Measurements from ENCODE around the gene HSPG2. TPM values are rescaled to one million over a fixed set of nuclear protein-coding genes. Genes with fewer than 3 reads are reported as not detected.

The HSPG2 gene
- total and polyA plus RNA-seq, 2 donors (not counting 1 experiment from before 2014, with no cell fraction given), result 2.0 to 4.5 TPM

GRCh38 chr1:21813542-21813941, 123.6 kb downstream of the HSPG2 start:
- Histone ChIP-seq H3K4me1 (ENCODE audit: control insufficient read depth in 2 of 2, insufficient read depth in 2 of 2, low read length in 2 of 2) (peaks cover 11 to 23% of the 10 kb centered on the region in 2 donors), H3K9ac (ENCODE audit: low read length) (no peak overlapping the region), H3K27ac (ENCODE audit: low read length in 2 of 2) (no peak overlapping the region), H2AFZ (ENCODE audit: insufficient read depth, low read depth, low read length, poor library complexity, severe bottlenecking) (no peak overlapping the region), H3K27me3 (replicated peaks in 1 of 4; ENCODE audit: control extremely low read depth in 1 of 4, control insufficient read depth in 3 of 4, insufficient read depth in 4 of 4, low read length in 3 of 4) (no peaks in the 10 kb centered on the region), H3K4me2 (replicated peaks; ENCODE audit: low read depth, low read length, poor library complexity, severe bottlenecking) (peak overlapping the region; percentile 91), H3K79me2 (ENCODE audit: control insufficient read depth, insufficient read depth, low read length) (no peaks in the 10 kb centered on the region), H3K36me3 (replicated peaks in 1 of 2; ENCODE audit: control extremely low read depth in 1 of 2, control insufficient read depth in 1 of 2, extremely low read depth in 1 of 2, insufficient read depth in 2 of 2, low read length in 1 of 2) (no peaks in the 10 kb centered on the region), H4K20me1 (ENCODE audit: control insufficient read depth, insufficient read depth, low read length, poor library complexity, severe bottlenecking) (no peaks in the 10 kb centered on the region), H3K4me3 (ENCODE audit: control extremely low read depth in 1 of 5, extremely low read depth in 1 of 5, insufficient read depth in 1 of 5, low read depth in 2 of 5, low read length in 4 of 5) (no peak overlapping the region), H3K9me3 (ENCODE audit: control extremely low read depth in 1 of 3, control insufficient read depth in 2 of 3, insufficient read depth in 1 of 3, low read length in 2 of 3) (peaks cover 0 to 3% (median 2%) of the 10 kb centered on the region in 3 donors)
- Mint-ChIP-seq H3K27me3 (peaks cover 8% of the 10 kb centered on the region), H3K4me1 (peaks cover 16% of the 10 kb centered on the region), H3K9me3 (ENCODE audit: insufficient read depth) (no peaks in the 10 kb centered on the region), H3K27ac (no peak overlapping the region), H3K4me3 (peak overlapping the region; percentile 59)
- no peak for ATAC-seq (ENCODE audit: low read depth)
- no CpG with 5 or more reads among the region's 3 CpGs for WGBS (ENCODE audit: insufficient coverage)
- POLR2A ChIA-PET, result no interaction called here
- DNase-seq, result no peak
- intact Hi-C loops (cut with micrococcal nuclease), result no loop called here
- TF ChIP-seq CTCF (IDR thresholded peaks at IDR 0.05) (no peak), EZH2 (IDR thresholded peaks at IDR 0.05; ENCODE audit: borderline replicate concordance, insufficient read depth, low read depth, low read length, poor library complexity, severe bottlenecking) (no peak)
- CTCF ChIA-PET, result interaction anchor here (0.7 kb wide), 1 partner anchor 12 kb away, joined by 3 read pairs; no protein-coding TSS in a partner anchor

GRCh38 chr1:21811875-21812305, 125.2 kb downstream of the HSPG2 start, which contains the start of gene LDLRAD2:
TSS of gene LDLRAD2 (plus strand) at chr1:21812265. CDS start at chr1:21812452, 187 bp downstream.
- Histone ChIP-seq H2AFZ (ENCODE audit: insufficient read depth, low read depth, low read length, poor library complexity, severe bottlenecking) (no peak within 1 kb of the TSS), H4K20me1 (ENCODE audit: control insufficient read depth, insufficient read depth, low read length, poor library complexity, severe bottlenecking) (no peaks in the 10 kb centered on the region), H3K27ac (ENCODE audit: low read length in 2 of 2) (no peak within 1 kb of the TSS), H3K27me3 (replicated peaks in 1 of 4; ENCODE audit: control extremely low read depth in 1 of 4, control insufficient read depth in 3 of 4, insufficient read depth in 4 of 4, low read length in 3 of 4) (no peaks in the 10 kb centered on the region), H3K9ac (ENCODE audit: low read length) (no peak within 1 kb of the TSS), H3K4me2 (replicated peaks; ENCODE audit: low read depth, low read length, poor library complexity, severe bottlenecking) (no peak within 1 kb of the TSS), H3K79me2 (ENCODE audit: control insufficient read depth, insufficient read depth, low read length) (no peaks in the 10 kb centered on the region), H3K36me3 (replicated peaks in 1 of 2; ENCODE audit: control extremely low read depth in 1 of 2, control insufficient read depth in 1 of 2, extremely low read depth in 1 of 2, insufficient read depth in 2 of 2, low read length in 1 of 2) (no peaks in the 10 kb centered on the region), H3K4me3 (ENCODE audit: control extremely low read depth in 1 of 5, extremely low read depth in 1 of 5, insufficient read depth in 1 of 5, low read depth in 2 of 5, low read length in 4 of 5) (no peak within 1 kb of the TSS), H3K4me1 (ENCODE audit: control insufficient read depth in 2 of 2, insufficient read depth in 2 of 2, low read length in 2 of 2) (peaks cover 11 to 23% of the 10 kb centered on the region in 2 donors), H3K9me3 (ENCODE audit: control extremely low read depth in 1 of 3, control insufficient read depth in 2 of 3, insufficient read depth in 1 of 3, low read length in 2 of 3) (peaks cover 0 to 3% (median 0%) of the 10 kb centered on the region in 3 donors)
- Mint-ChIP-seq H3K27ac (no peak within 1 kb of the TSS), H3K4me1 (peaks cover 15% of the 10 kb centered on the region), H3K27me3 (peaks cover 8% of the 10 kb centered on the region), H3K4me3 (no peak within 1 kb of the TSS), H3K9me3 (ENCODE audit: insufficient read depth) (no peaks in the 10 kb centered on the region)
- ATAC-seq (ENCODE audit: low read depth) (no peak), DNase-seq (no peak)
- intact Hi-C loops (cut with micrococcal nuclease), result no loop called here
- TF ChIP-seq CTCF (IDR thresholded peaks at IDR 0.05) (no peak), EZH2 (IDR thresholded peaks at IDR 0.05; ENCODE audit: borderline replicate concordance, insufficient read depth, low read depth, low read length, poor library complexity, severe bottlenecking) (no peak)
- ChIA-PET CTCF (no interaction called here), POLR2A (no interaction called here)
- 68% methylated on average over 2 of the region's 2 CpGs for WGBS (ENCODE audit: insufficient coverage)

Measured in B cell (primary cell).